ENCODE measurements around the gene DRD3. TPM values are rescaled to one million over a fixed set of nuclear protein-coding genes. Genes with fewer than 3 reads are reported as not detected.

DRD3 gene
- total RNA-seq, 6 experiments from 2014 or later: not detected

- TF ChIP-seq CTCF (IDR thresholded peaks at IDR 0.05): no peak
- DNase-seq: no peak
- no peak overlapping the region for H3K4me3 Mint-ChIP-seq
- H3K9me3 Mint-ChIP-seq: no peaks in the 10 kb centered on the region
- H3K4me1 Mint-ChIP-seq (ENCODE audit: low read depth): peaks cover 6% of the 10 kb centered on the region
- no peaks in the 10 kb centered on the region for H3K36me3 Mint-ChIP-seq (ENCODE audit: low read depth)
- no peak overlapping the region for H3K27ac Mint-ChIP-seq
- peaks cover 2% of the 10 kb centered on the region for H3K27me3 Mint-ChIP-seq (ENCODE audit: insufficient read depth)
Measured at GRCh38 chr3:114151091-114151490, 27.8 kb downstream of the DRD3 start.

- no peaks in the 10 kb centered on the region for H3K9me3 Mint-ChIP-seq
- H3K36me3 Mint-ChIP-seq (ENCODE audit: low read depth): no peaks in the 10 kb centered on the region
- H3K4me3 Mint-ChIP-seq: no peak overlapping the region
Measured at GRCh38 chr3:114147251-114147650, 31.6 kb downstream of the DRD3 start.

GRCh38 chr3:114144909-114145688 lies 33.8 kb downstream of the DRD3 start:
- H3K36me3 Mint-ChIP-seq (ENCODE audit: low read depth): no peaks in the 10 kb centered on the region
- H3K27me3 Mint-ChIP-seq (ENCODE audit: insufficient read depth): peaks cover 2% of the 10 kb centered on the region
- H3K9me3 Mint-ChIP-seq: no peaks in the 10 kb centered on the region
- TF ChIP-seq CTCF (IDR thresholded peaks at IDR 0.05): no peak
- peak overlapping the region; percentile 30 for H3K27ac Mint-ChIP-seq
- peaks cover 30% of the 10 kb centered on the region for H3K4me1 Mint-ChIP-seq (ENCODE audit: low read depth)
- H3K4me3 Mint-ChIP-seq: no peak overlapping the region; the same call in 1 of the 2 replicates
- peak; percentile 82 for DNase-seq

More at GRCh38 chr3:114147251-114147650, 31.6 kb downstream of the DRD3 start:
- peaks cover 30% of the 10 kb centered on the region for H3K4me1 Mint-ChIP-seq (ENCODE audit: low read depth)
- DNase-seq: no peak
- no peaks in the 10 kb centered on the region; the same call in none of the 2 replicates for H3K27me3 Mint-ChIP-seq (ENCODE audit: insufficient read depth)
- no peak for TF ChIP-seq CTCF (IDR thresholded peaks at IDR 0.05)
- H3K27ac Mint-ChIP-seq: no peak overlapping the region

- no peak overlapping the region for H3K27ac Mint-ChIP-seq
- peaks cover 30% of the 10 kb centered on the region for H3K4me1 Mint-ChIP-seq (ENCODE audit: low read depth)
- DNase-seq: no peak
- H3K27me3 Mint-ChIP-seq (ENCODE audit: insufficient read depth): peaks cover 6% of the 10 kb centered on the region
- H3K9me3 Mint-ChIP-seq: peaks cover under 1% of the 10 kb centered on the region
- no peaks in the 10 kb centered on the region for H3K36me3 Mint-ChIP-seq (ENCODE audit: low read depth)
- TF ChIP-seq CTCF (IDR thresholded peaks at IDR 0.05): no peak
- no peak overlapping the region for H3K4me3 Mint-ChIP-seq
Measured at GRCh38 chr3:114143817-114144216, 35.0 kb downstream of the DRD3 start.

- H3K4me1 Mint-ChIP-seq (ENCODE audit: low read depth): peaks cover 23% of the 10 kb centered on the region
- H3K9me3 Mint-ChIP-seq: peaks cover 15% of the 10 kb centered on the region
- no peak overlapping the region for H3K27ac Mint-ChIP-seq
Measured at GRCh38 chr3:114139836-114140235, 39.0 kb downstream of the DRD3 start.

More at GRCh38 chr3:114139836-114140235, 39.0 kb downstream of the DRD3 start:
- peaks cover 6% of the 10 kb centered on the region for H3K27me3 Mint-ChIP-seq (ENCODE audit: insufficient read depth)
- H3K4me3 Mint-ChIP-seq: no peak overlapping the region
- DNase-seq: no peak
- peaks cover 7% of the 10 kb centered on the region; the same call in 1 of the 2 replicates for H3K36me3 Mint-ChIP-seq (ENCODE audit: low read depth)
- no peak for TF ChIP-seq CTCF (IDR thresholded peaks at IDR 0.05)

All from HFFc6 (cell line).